K562 (cell line): ENCODE results near the gene NECTIN4.
"Not testable (repeated sequence)": the region's sequence is repeated elsewhere in the genome, so short reads cannot be mapped to it uniquely, and the experiment has no call there.

Experiments used
- CTCF ChIP-seq, 3 experiments: IDR thresholded peaks in 2 of 3; conservative IDR thresholded peaks in 1 of 3; 2 replicates each; pipeline ENCODE4 v1.5.1; 2011 to 2012; ENCODE audit warnings: low read length in 3 of 3, mild to moderate bottlenecking in 3 of 3, control low read depth in 2 of 3, improper control_type of control experiment in 1 of 3, inconsistent platforms in 1 of 3, low read depth in 1 of 3, mixed read lengths in 1 of 3, moderate library complexity in 1 of 3; ENCODE audit not compliant: insufficient read depth in 2 of 3
- FOXK1 ChIP-seq: sonication (generic); formaldehyde crosslinking; IDR thresholded peaks from 2 replicates; pipeline ENCODE4 v1.8.0; 2022; ENCODE audit warnings: missing genetic modification reagents, mild to moderate bottlenecking, borderline replicate concordance
- POLR2A ChIP-seq: fragments of 450-650 bp; conservative IDR thresholded peaks from 2 replicates; pipeline ENCODE4 v1.6.1; 2016
- POLR2AphosphoS5 ChIP-seq: IDR thresholded peaks from 2 replicates; pipeline ENCODE4 v1.6.1; 2011; ENCODE audit warnings: mild to moderate bottlenecking, low read depth, low read length, moderate library complexity; ENCODE audit not compliant: control insufficient read depth, insufficient read depth
- PTRF ChIP-seq: fragments of 450-650 bp; IDR thresholded peaks from 2 replicates; pipeline ENCODE4 v1.6.1; 2016; ENCODE audit warnings: mild to moderate bottlenecking, missing genetic modification characterization, missing compliant biosample characterization
- TEAD1 ChIP-seq, 2 experiments: fragments of 450-650 bp in 1 of 2; sonication (generic) in 1 of 2; formaldehyde crosslinking; IDR thresholded peaks; 2 replicates each; pipeline versions ENCODE4 v1.4.0 to v1.8.0; 2020 to 2022; ENCODE audit warnings: mild to moderate bottlenecking in 2 of 2, missing genetic modification reagents in 1 of 2
- ZBTB17 ChIP-seq: fragments of 450-650 bp; formaldehyde crosslinking; IDR thresholded peaks from 2 replicates; pipeline ENCODE4 v1.4.0; 2020; ENCODE audit warnings: mild to moderate bottlenecking
- ZFPM2 ChIP-seq: fragments of 250-450 bp; sonication (Bioruptor Pico); IDR thresholded peaks from 2 replicates; pipeline ENCODE4 v1.5.1; 2022; ENCODE audit warnings: mild to moderate bottlenecking

GRCh38 chr1:161029466-161029865 is 59.9 kb downstream of the NECTIN4 start:
- TF ChIP-seq TEAD1 (CRISPR knock-in tag; IDR thresholded peaks at IDR 0.05); ZBTB17; CTCF (IDR thresholded peaks at IDR 0.05 in 2 of 3, conservative IDR thresholded peaks at IDR 0.05 in 1 of 3; ENCODE audit: insufficient read depth in 2 of 3, low read depth in 1 of 3, low read length in 3 of 3); ZFPM2 (CRISPR knock-in tag); POLR2A; POLR2AphosphoS5; FOXK1 (CRISPR knock-in tag); PTRF (tag): not testable (repeated sequence)
